CD14-positive monocyte (primary cell): ENCODE measurements around the gene IL1RAPL1. TPM values are rescaled to one million over a fixed set of nuclear protein-coding genes. Genes with fewer than 3 reads are reported as not detected.

ENCODE experiments used
- DNase-seq, 3 donors: peaks; one replicate each; pipeline ENCODE4 v3.0.0-alpha.2; 2011 to 2022
- H2AFZ ChIP-seq: 2 replicates; pipeline ENCODE4 v1.6.0; 2012; ENCODE audit warnings: mild to moderate bottlenecking, low read depth, low read length, inconsistent platforms; ENCODE audit not compliant: insufficient read depth, poor library complexity, severe bottlenecking
- H3K27ac ChIP-seq, 2 donors: 1 replicate in 1 of 2; 2 replicates in 1 of 2; pipeline ENCODE4 v1.5.1; 2012 to 2013; ENCODE audit warnings: low read length in 2 of 2, control low read depth in 1 of 2, inconsistent platforms in 1 of 2, low read depth in 1 of 2, mild to moderate bottlenecking in 1 of 2
- H3K27me3 ChIP-seq, 2 donors: one replicate each; pipeline versions ENCODE4 v1.6.0 to v1.6.1; 2011 to 2013; ENCODE audit warnings: low read length in 2 of 2; ENCODE audit not compliant: control insufficient read depth in 2 of 2, insufficient read depth in 2 of 2
- H3K36me3 ChIP-seq, 2 donors: replicated peaks in 1 of 2; 1 replicate in 1 of 2; 2 replicates in 1 of 2; pipeline versions ENCODE4 v1.5.1 to v1.6.1; 2012 to 2013; ENCODE audit warnings: low read length in 2 of 2, control low read depth in 1 of 2, inconsistent platforms in 1 of 2, mild to moderate bottlenecking in 1 of 2; ENCODE audit not compliant: insufficient read depth in 2 of 2, control insufficient read depth in 1 of 2
- H3K4me1 ChIP-seq, 2 donors: 1 replicate in 1 of 2; 2 replicates in 1 of 2; pipeline versions ENCODE4 v1.5.1 to v1.6.1; 2012 to 2013; ENCODE audit warnings: low read length in 2 of 2, control low read depth in 1 of 2, inconsistent platforms in 1 of 2, mild to moderate bottlenecking in 1 of 2, moderate library complexity in 1 of 2; ENCODE audit not compliant: insufficient read depth in 2 of 2, control insufficient read depth in 1 of 2
- H3K4me2 ChIP-seq: replicated peaks from 2 replicates; pipeline ENCODE3; 2012; ENCODE audit warnings: low read length, moderate library complexity, mild to moderate bottlenecking; ENCODE audit not compliant: poor library complexity, severe bottlenecking; ENCODE audit errors: extremely low read depth
- H3K4me3 ChIP-seq, 3 experiments: fragments of 200-600 bp in 1 of 3; sonication (generic) in 1 of 3; replicated peaks in 1 of 3; 1 replicate in 2 of 3; 2 replicates in 1 of 3; pipeline ENCODE4 v1.5.1; 2011 to 2013; ENCODE audit warnings: low read length in 3 of 3, mild to moderate bottlenecking in 3 of 3, control low read depth in 2 of 3, low read depth in 2 of 3, inconsistent platforms in 1 of 3, moderate library complexity in 1 of 3
- H3K79me2 ChIP-seq: 2 replicates; pipeline ENCODE4 v1.6.0; 2012; ENCODE audit warnings: mild to moderate bottlenecking, control low read depth, inconsistent platforms, low read length, moderate library complexity; ENCODE audit not compliant: insufficient read depth
- H3K9ac ChIP-seq: 2 replicates; pipeline ENCODE4 v1.6.0; 2017; ENCODE audit warnings: low read length, mild to moderate bottlenecking; ENCODE audit not compliant: insufficient read depth, poor library complexity, severe bottlenecking
- H3K9me3 ChIP-seq, 2 donors: replicated peaks in 1 of 2; 1 replicate in 1 of 2; 2 replicates in 1 of 2; pipeline versions ENCODE4 v1.5.1 to v1.6.1; 2012 to 2013; ENCODE audit warnings: low read length in 2 of 2, control low read depth in 1 of 2; ENCODE audit not compliant: control insufficient read depth in 1 of 2, insufficient read depth in 1 of 2
- H4K20me1 ChIP-seq: 2 replicates; pipeline ENCODE4 v1.6.0; 2012; ENCODE audit warnings: mild to moderate bottlenecking, low read length, control low read depth, moderate library complexity; ENCODE audit not compliant: insufficient read depth
- H3K27ac Mint-ChIP-seq, 7 donors: one replicate each; pipeline ENCODE4 v1.8.0; 2020; ENCODE audit warnings: mild to moderate bottlenecking in 7 of 7, mixed read lengths in 7 of 7, moderate library complexity in 6 of 7, inconsistent platforms in 2 of 7
- H3K27me3 Mint-ChIP-seq, 3 donors: one replicate each; pipeline ENCODE4 v1.8.0; 2021 to 2022; ENCODE audit warnings: low read depth in 3 of 3, mild to moderate bottlenecking in 3 of 3, mixed read lengths in 3 of 3, moderate library complexity in 3 of 3, inconsistent platforms in 1 of 3
- H3K36me3 Mint-ChIP-seq, 2 donors: one replicate each; pipeline ENCODE4 v1.8.0; 2020; ENCODE audit warnings: mixed read lengths in 2 of 2, inconsistent platforms in 1 of 2, mild to moderate bottlenecking in 1 of 2
- H3K4me1 Mint-ChIP-seq: one replicate; pipeline ENCODE4 v1.8.0; 2020; ENCODE audit warnings: mild to moderate bottlenecking, mixed read lengths
- H3K4me3 Mint-ChIP-seq, 2 donors: one replicate each; pipeline ENCODE4 v1.8.0; 2020; ENCODE audit warnings: mild to moderate bottlenecking in 2 of 2, mixed read lengths in 2 of 2, moderate library complexity in 1 of 2
- H3K9me3 Mint-ChIP-seq, 7 donors: one replicate each; pipeline ENCODE4 v1.8.0; 2020 to 2022; ENCODE audit warnings: mixed read lengths in 7 of 7, mild to moderate bottlenecking in 6 of 7, moderate library complexity in 6 of 7, inconsistent platforms in 2 of 7
- WGBS: methylation state at CpG from one replicate; pipeline ENCODE4 v1.1.5; 2013; ENCODE audit warnings: missing lambda C conversion rate; ENCODE audit not compliant: insufficient coverage; 5-methylcytosine and 5-hydroxymethylcytosine counted together
- intact Hi-C, 2 donors: fragments of 100-400 bp; cut with micrococcal nuclease; formaldehyde crosslinking; loops; one replicate each; pipeline versions ENCODE4 v1.15.0 to v1.15.1; 2023
- polyA plus RNA-seq, 3 donors: library from polyadenylated mRNA; depleted of rRNA in 1 of 3; unstranded in 2 of 3; stranded (reverse) in 1 of 3; fragments of 300-500 nt in 2 of 3; fragments of >200 nt in 1 of 3; fragmentation: Illumina TruSeq in 2 of 3; gene quantifications; 1 replicate in 2 of 3; 2 replicates in 1 of 3; pipeline ENCODE4 v1.2.3, GENCODE V29; 2012 to 2021
- TF ChIP-seq, protein P1 (sequence below): fragments of 200-600 bp; IDR thresholded peaks from one replicate; pipeline ENCODE4 v1.8.0; 2022; ENCODE audit warnings: antibody characterized with exemption, mild to moderate bottlenecking

Gene IL1RAPL1
- polyA plus RNA-seq, 3 donors = not detected

DNA sequence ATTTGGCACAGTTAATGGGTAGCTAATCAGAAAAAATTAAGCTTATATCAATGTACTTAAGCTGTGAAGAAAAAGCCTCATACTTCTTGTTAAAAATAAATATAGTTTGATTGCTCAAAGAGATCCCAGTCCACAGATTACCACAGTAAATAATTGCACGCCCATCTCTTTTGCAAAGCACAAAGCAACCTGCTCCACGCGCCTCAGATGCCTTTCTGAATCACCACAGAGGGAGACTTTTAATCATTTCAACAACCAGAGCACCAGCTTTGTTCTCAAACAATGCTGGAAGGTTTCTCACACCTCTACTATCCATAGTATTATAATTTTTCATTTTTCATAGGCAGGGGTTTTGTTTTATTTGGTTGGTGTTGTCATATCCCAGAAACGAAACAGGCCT lies 1289.5 kb downstream of the IL1RAPL1 start:
- WGBS = 83% methylated on average over 1 of the region's 4 CpGs

DNA sequence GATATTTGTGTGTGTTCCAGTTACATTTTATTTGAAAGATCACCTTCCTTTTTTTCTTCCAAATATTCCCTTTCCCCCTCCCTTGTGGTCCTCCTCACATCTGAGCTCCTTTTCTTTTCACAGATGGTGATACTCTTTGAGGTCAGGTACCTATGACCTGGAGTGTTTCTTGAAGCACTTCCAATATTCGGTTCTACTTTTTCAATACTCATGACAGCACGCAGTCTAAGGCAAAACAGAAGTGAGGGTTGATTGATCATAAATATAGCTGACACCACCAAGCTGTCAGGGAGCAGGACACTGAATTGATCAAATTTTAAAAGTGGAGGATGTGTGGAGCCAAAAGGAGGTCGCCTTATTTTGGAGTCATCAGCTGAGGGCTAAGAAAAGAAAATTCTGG lies 1293.7 kb downstream of the IL1RAPL1 start:
- no peaks in the 10 kb centered on the region for H4K20me1 ChIP-seq
- no peak overlapping the region for H3K4me2 ChIP-seq
- no peaks in the 10 kb centered on the region for H3K4me1 Mint-ChIP-seq
- DNase-seq = no peak
- H2AFZ ChIP-seq = no peak overlapping the region
- no peak overlapping the region for H3K9ac ChIP-seq
- H3K4me1 ChIP-seq = no peaks in the 10 kb centered on the region
- no peak overlapping the region for H3K4me3 ChIP-seq
- no peaks in the 10 kb centered on the region for H3K27me3 Mint-ChIP-seq
- no peaks in the 10 kb centered on the region for H3K36me3 Mint-ChIP-seq
- no peaks in the 10 kb centered on the region for H3K36me3 ChIP-seq
- intact Hi-C loops = no loop called here
- no peak overlapping the region for H3K27ac Mint-ChIP-seq
- H3K27me3 ChIP-seq = no peaks in the 10 kb centered on the region
- no peak overlapping the region for H3K4me3 Mint-ChIP-seq
- TF ChIP-seq, protein P1, sequence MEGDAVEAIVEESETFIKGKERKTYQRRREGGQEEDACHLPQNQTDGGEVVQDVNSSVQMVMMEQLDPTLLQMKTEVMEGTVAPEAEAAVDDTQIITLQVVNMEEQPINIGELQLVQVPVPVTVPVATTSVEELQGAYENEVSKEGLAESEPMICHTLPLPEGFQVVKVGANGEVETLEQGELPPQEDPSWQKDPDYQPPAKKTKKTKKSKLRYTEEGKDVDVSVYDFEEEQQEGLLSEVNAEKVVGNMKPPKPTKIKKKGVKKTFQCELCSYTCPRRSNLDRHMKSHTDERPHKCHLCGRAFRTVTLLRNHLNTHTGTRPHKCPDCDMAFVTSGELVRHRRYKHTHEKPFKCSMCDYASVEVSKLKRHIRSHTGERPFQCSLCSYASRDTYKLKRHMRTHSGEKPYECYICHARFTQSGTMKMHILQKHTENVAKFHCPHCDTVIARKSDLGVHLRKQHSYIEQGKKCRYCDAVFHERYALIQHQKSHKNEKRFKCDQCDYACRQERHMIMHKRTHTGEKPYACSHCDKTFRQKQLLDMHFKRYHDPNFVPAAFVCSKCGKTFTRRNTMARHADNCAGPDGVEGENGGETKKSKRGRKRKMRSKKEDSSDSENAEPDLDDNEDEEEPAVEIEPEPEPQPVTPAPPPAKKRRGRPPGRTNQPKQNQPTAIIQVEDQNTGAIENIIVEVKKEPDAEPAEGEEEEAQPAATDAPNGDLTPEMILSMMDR = no peak
- no peaks in the 10 kb centered on the region for H3K9me3 Mint-ChIP-seq
- H3K9me3 ChIP-seq = no peaks in the 10 kb centered on the region
- no peaks in the 10 kb centered on the region for H3K79me2 ChIP-seq
- WGBS = no CpG with 5 or more reads among the region's 3 CpGs
- no peak overlapping the region for H3K27ac ChIP-seq

More for the DNA sequence above, 1289.5 kb downstream of the IL1RAPL1 start:
- Mint-ChIP-seq H3K36me3 (no peaks in the 10 kb centered on the region), H3K9me3 (peaks cover 0 to 4% (median 0%) of the 10 kb centered on the region in 7 donors), H3K27me3 (no peaks in the 10 kb centered on the region), H3K27ac (no peak overlapping the region), H3K4me1 (no peaks in the 10 kb centered on the region), H3K4me3 (no peak overlapping the region)
- Histone ChIP-seq H3K4me2 (no peak overlapping the region), H3K4me3 (no peak overlapping the region), H3K36me3 (no peaks in the 10 kb centered on the region), H3K79me2 (no peaks in the 10 kb centered on the region), H4K20me1 (no peaks in the 10 kb centered on the region), H2AFZ (no peak overlapping the region), H3K4me1 (no peaks in the 10 kb centered on the region), H3K9me3 (no peaks in the 10 kb centered on the region), H3K27ac (no peak overlapping the region), H3K27me3 (no peaks in the 10 kb centered on the region), H3K9ac (no peak overlapping the region)
- intact Hi-C loops = no loop called here
- no peak for DNase-seq
- TF ChIP-seq, protein P1 = no peak
